Measurements from ENCODE around the gene ESPN.
"Not testable (repeated sequence)": the region's sequence is repeated elsewhere in the genome, so short reads cannot be mapped to it uniquely, and the experiment has no call there.

ESPN gene

GRCh38 chr1:6448749-6449631, 24.4 kb downstream of the ESPN start:
- DNase-seq: no peak

DNA sequence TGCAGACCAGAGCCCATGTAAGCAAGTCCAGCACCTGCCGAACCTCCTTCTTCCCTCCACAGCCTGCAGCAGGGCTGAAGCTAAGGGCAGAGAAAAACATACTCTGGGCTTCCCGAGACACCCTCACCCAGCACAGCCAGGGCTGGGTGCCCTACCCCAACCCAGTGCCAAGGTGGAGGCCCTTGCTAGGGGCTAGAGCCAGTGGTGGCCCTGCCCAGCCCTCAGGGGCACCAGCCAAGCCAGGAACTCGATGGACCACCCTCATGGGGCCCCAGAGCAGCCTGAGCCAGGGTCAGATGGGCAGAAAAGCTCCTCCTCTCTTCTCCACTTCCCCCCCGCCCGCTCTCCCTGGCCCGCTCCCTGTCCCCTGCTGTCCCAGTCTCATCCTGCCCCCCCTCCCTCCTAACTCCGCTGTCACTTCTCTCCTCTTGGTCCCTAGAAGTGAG, 25.5 kb downstream of the ESPN start:
- no peak for DNase-seq

GRCh38 chr1:6450486-6450885, 25.9 kb downstream of the ESPN start:
- DNase-seq: not testable (repeated sequence)

DNA sequence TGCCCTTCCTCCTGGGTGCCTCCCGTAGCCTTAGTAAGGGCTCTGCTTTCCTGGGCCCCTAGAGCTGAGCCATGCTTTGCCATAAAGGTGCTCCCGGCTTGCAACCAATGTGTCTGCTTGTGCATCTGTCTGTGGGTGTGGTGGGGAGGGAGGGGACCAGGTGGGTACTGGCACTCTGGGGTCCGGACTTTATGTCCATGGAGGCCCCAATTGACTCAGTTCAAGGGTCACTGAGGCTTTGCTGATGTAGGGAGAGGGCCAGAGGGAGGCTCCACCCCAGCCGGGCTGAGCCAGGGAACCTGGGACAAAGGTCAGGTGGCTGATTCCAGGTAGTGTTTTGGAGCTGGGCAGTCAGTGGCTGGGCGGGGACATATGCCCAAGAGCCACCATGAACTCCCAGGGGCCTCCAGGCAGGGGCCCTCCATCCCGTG, 26.4 kb downstream of the ESPN start:
- no peak for DNase-seq

DNA sequence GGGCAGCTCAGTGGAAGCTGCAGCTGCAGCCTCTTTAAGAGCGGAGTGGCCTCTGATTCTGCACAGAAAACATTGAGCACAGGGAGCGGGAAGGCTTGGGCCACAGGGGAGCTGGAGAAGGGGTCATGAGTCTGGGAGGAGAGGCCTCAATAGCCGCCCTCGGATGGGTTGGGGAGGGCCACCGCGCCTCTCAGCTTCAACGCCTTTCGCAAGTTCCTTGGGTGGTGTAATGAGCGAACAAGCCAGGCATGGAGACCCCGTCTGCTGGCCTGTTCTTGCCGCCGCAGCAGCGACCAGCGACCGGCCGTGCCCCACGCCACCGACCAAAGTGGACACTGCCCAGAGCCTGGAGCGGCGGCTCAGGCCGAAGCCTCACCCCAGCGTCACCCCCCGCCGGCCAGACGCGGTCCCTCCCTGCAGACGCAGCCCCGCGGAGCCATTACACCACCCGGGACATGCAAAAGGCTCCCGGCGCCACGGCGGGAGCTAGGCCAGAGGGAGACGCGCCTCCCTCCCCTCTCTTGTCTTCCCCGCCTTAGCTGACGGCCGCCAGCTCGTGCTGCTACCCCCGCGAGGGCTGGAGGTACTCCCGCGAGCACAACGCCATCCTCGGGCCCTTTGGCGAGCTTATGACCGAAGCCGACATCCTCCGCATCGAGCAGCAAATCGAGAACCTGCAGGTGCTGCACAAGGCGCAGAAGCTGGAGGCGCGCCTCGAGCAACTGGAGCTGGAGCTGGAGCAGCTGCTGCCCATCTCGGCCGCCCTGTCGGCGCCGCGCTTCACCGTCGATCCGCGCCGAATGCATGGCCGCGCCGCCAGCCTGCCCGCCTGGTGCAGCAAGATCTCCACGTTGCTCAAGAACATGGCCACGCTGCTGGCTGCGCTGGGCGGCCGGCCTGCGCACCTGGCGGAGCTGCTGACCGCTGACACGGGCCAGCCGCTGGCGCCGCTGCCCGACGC, 29.6 kb downstream of the ESPN start:
- not testable (repeated sequence) for DNase-seq

DNA sequence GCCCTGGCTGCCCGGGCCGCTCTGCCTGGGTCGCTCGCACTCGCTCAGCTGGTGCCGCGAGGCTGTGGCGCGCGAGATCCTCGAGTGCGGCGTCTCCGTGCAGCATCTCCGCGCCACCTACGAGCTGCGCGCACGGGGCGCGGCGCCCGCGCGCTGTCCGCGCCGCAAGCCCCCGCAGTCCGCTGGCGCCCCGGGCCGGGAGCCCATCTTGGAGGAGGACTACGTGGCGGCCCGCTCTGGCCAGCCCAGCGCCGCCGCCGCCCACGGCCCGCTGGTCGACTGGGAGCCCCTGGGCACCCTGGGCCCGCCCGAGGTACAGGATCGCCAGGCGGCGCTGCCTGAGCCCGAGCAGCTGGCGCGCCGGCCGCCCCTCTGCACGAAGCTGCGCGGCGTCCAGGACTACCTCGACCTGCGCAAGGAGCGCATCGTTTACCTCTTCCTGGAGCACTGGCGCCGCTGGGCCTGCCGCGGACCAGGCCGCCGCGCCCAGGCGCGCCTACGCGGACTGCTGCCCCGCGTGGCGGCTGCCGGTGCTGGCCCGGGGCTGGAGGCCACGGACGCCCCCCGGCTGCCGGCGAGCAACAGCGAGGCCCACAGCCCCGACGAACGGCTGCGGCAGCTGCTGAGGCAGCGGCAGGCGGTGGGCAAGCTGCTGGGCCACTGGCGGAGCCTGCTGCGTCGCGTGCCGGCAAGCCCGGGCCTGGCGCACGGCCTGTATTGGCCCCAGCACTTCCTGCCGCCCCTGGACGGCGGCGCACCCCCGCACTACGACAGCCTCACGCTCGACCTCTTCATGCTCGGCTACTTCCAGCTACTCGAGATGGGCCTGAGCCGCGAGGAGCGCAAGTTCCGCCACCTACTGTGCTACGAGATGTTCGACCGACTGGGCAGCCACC, 30.5 kb downstream of the ESPN start:
- peak; percentile 56 for DNase-seq

GRCh38 chr1:6455752-6456520, 31.4 kb downstream of the ESPN start:
- DNase-seq: not testable (repeated sequence)

DNA sequence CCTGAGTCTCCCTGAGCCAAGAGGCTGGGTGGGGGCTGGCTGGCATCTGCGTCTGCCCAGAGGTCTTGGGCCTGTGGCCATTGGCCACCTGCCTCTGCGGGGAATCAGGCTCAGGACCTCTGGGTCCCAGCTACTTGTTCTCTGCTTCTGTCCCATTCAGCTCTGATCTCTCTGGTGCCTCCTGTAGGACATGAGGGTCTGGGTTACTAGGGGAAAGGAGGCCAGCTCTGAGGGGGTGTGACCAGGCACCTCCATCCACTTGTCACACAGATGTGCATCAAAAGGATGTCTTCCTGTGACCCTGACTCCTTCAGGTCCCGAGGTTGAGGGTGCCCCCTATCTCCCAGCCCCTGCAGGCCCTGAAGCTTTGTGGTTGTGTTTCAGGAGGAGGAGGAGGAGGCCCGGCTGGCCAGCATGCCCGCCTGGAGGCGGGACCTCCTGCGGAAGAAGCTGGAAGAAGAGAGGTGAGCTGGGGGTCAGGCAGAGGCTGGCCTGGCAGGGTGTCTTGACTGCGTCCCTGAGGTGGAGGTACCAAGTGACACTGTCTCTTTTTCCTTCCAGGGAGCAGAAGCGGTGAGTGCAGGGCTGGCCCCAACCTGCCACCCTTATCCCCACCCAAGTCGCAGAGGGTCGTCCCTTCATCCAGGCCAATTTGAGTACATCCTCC, 32.4 kb downstream of the ESPN start:
- DNase-seq: no peak

DNA sequence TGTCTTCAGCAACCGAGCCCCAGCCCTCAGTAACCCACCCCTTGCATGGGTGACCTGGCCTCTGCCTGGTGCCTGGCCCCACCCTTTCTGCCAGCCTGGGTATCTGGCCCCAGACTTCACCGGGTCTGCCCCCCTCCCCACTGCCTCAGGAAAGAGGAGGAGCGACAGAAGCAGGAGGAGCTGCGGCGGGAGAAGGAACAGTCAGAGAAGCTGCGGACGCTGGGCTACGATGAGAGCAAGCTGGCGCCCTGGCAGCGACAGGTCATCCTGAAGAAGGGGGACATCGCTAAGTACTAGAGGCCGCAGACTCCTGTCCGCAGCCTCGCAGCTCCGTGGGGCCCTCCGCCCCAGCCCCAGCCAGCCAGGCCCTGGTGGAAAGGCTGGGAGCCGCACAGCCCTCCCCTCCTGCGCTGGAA, 35.3 kb downstream of the ESPN start:
- DNase-seq: peak; percentile 75

- DNase-seq: peak; percentile 93
These were observed 35.9 kb downstream of the ESPN start for GRCh38 chr1:6460301-6461050.

GRCh38 chr1:6461051-6461530, 36.5 kb downstream of the ESPN start:
- DNase-seq: no peak

- DNase-seq: no peak
These were observed 37.2 kb downstream of the ESPN start for GRCh38 chr1:6461538-6462411.

DNA sequence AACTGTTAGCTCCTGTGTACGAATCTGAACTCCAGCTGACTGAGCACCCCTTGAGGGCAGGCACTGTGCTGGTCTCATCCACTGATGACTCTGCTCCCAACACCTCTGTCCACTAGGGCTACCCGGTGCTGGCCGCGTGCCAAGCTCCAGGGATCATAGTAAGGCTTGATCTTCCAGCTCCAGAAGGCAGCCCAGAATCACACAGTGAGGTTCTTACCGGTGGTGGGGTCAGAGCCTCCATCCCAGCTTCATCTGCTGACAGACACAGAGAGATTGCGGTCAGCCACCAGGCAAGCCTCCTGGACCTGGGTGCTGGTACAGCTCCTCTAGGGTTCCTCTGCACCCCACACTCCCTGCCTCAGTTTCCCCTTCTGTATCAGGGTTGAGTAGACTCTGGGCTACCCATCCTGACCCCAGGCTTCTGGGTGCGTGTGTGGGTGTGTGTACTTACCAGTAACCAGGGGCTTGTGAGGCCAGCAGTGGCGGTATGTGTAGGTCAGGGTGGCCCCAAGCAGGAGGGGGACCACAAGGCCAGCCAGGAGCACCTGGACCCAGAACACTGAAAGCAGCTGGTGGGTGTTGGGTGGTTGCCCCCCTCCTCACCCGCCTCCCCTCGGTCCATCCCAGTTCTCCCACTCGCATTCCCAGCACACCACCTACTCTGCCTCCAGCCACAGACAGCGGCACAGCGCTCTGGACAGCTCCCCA, 38.0 kb downstream of the ESPN start:
- DNase-seq: no peak

DNA sequence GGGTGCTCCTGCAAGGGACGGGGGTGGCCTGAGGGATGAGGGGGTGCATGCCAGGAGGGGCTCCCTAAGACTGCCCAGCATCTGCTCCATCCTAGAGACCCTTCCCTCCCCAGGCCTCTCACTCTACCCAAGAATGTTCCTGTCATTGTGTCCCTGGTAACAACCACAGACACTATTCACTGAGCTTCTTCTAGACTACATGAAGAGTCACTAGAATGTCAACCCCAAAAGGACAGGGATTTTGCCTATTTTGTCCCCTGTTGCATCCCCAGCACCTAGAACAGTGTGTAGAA, 38.5 kb downstream of the ESPN start:
- DNase-seq: no peak

DNA sequence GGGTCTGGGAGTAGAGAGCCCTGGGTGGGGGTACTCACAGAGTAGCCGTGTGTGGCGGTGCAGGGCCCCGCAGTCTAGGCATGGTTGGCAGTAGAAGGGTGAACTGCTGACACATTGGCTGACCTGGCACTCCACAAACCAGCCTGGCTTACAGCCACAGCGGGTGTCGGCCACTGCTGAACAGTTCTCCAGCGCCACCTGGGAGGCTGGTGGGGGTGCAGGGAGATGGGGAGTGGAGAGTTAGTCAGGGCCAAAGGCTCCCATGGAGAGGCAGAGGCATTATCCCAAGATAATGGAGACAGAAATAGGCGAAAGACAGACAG, 39.9 kb downstream of the ESPN start:
- DNase-seq: no peak

DNA sequence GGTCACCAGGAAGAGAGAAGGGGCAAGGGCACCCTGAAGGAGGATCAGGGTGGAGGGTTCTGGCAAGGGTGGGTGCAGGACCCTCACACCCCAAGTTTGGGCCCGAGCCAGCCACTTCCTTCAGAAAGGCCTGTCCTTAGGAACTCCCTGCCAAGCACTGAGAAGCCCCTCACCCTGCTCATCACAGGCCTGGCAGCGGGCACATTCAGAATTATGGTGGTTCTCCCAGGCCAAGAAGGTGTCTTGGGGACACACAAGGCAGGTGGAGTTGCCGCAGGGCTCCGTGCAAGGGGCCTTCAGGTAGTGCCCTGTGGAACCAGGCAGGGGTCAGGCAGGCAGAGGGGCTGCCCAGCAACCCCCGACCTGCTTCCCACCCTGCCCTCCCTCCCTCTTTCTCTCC, 40.3 kb downstream of the ESPN start:
- no peak for DNase-seq

DNA sequence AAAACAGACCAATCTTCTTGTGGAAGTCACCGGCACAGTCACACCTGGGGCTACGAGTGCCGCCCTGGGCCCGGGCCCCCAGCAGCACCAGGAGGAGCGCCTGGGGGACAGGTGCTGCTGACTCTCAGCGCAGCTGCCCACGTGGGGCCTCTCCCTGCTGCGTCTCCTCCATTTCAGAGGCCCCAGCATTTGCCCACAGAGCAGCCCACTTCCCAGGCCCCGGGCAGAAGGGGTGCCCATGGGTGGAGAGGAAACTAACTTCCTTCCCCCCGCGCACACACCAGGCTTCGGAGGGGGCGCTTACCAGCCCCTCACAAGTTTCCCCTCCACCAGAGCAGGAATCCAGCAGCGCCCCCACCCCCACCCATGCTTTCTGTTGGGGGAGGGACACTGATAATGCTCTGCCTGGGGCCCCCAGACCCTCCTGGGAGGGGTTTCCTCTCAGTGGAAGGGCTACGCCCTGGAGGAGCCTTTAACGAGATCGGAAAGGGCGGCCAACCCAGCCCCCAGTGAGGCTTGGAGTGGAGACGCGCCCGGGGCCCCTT, 41.0 kb downstream of the ESPN start:
- DNase-seq: peak; percentile 58

GRCh38 chr1:6466023-6466422, 41.4 kb downstream of the ESPN start, which contains the start of gene TNFRSF25:
TSS of gene TNFRSF25 (minus strand) at chr1:6466173. CDS start at chr1:6466107, 66 bp downstream.
- DNase-seq: peak; percentile 66

All from activated effector memory CD4-positive, alpha-beta T cell treated with Interleukin-2 at 50 U/mL for 16 hours (primary cell).